ENCODE results near the gene TBC1D5. TPM values are rescaled to one million over a fixed set of nuclear protein-coding genes. Genes with fewer than 3 reads are reported as not detected.

The TBC1D5 gene
- total and polyA plus RNA-seq, 2 of the 4 experiments (the other 2 are of a cell fraction) = 16.4 to 57.0 TPM

DNA sequence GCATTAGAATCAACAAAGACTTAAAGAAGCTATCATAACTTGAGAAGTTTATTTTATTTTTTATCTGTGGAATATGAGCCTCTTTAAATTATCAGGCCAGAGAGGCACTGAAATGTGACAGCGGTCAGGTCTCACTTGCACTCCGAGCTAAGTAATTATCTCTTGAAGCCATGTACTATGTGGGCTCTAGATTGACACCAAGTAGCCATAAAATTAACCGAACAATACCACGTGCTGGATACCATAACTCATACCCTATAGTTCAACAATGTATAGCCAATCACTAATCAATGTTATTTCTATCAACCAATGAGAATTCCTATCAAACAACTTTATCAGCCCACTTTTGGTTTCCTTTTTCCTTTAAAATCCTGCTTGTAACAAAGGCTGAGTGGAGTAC lies 299.3 kb downstream of the TBC1D5 start:
- H3K56ac ChIP-seq (ENCODE audit: extremely low read depth, insufficient read depth, low read length) = no peak overlapping the region
- CTCF ChIA-PET = no interaction called here
- no peak overlapping the region for H3K9ac ChIP-seq (ENCODE audit: low read depth, low read length)
- no peaks in the 10 kb centered on the region for H3K9me3 ChIP-seq (ENCODE audit: control insufficient read depth, insufficient read depth, low read length)
- no peak overlapping the region for H2AFZ ChIP-seq (replicated peaks; ENCODE audit: low read length, poor library complexity)
- no peak overlapping the region for H2AK9ac ChIP-seq (replicated peaks; ENCODE audit: low read depth, low read length, poor library complexity)
- BruUV-seq (replicated peaks) = no TSS peak
- no peak overlapping the region for H3K18ac ChIP-seq (ENCODE audit: low read depth, low read length)
- H3K14ac ChIP-seq (replicated peaks; ENCODE audit: low read depth, low read length) = no peak overlapping the region
- intact Hi-C loops (cut with micrococcal nuclease) = no loop called here
- H4K91ac ChIP-seq (ENCODE audit: insufficient read depth, low read depth, low read length) = no peak overlapping the region
- no peaks in the 10 kb centered on the region for H3K36me3 ChIP-seq (ENCODE audit: control insufficient read depth, insufficient read depth, low read length)
- no peaks in the 10 kb centered on the region for H3K9me1 ChIP-seq (ENCODE audit: insufficient read depth, low read length)
- no peak overlapping the region for H3K23ac ChIP-seq (ENCODE audit: low read depth, low read length)
- no peak overlapping the region for H3K27ac ChIP-seq (ENCODE audit: insufficient read depth, low read length)
- H2AK5ac ChIP-seq (ENCODE audit: low read depth, low read length) = no peak overlapping the region
- no peak overlapping the region for H2BK5ac ChIP-seq (ENCODE audit: low read depth, low read length, poor library complexity, severe bottlenecking)
- H3K4me2 ChIP-seq (ENCODE audit: low read depth, low read length) = no peak overlapping the region
- no peak overlapping the region for H3K4me3 ChIP-seq (ENCODE audit: insufficient read depth, low read depth, low read length)
- H2BK20ac ChIP-seq (ENCODE audit: low read depth, low read length) = no peak overlapping the region
- dilution Hi-C loops (cut with HindIII; ENCODE audit: low sequenced_read_pairs, unreplicated experiment) = no loop called here
- WGBS, 2 experiments (ENCODE audit: extremely low coverage in 2 of 2, insufficient read length in 1 of 2) = 100% methylated on average over 1 of the region's 4 CpGs; no CpG with 5 or more reads in 1 of the 2 experiments
- H2BK15ac ChIP-seq (ENCODE audit: low read depth, low read length) = no peak overlapping the region
- no peaks in the 10 kb centered on the region for H3K4me1 ChIP-seq (ENCODE audit: control insufficient read depth, insufficient read depth, low read length)
- no peaks in the 10 kb centered on the region for H3K27me3 ChIP-seq (ENCODE audit: control insufficient read depth, insufficient read depth, low read length)
- in situ Hi-C loops (cut with MboI; ENCODE audit: low sequenced_read_pairs) = no loop called here
- H2BK120ac ChIP-seq (ENCODE audit: low read depth, low read length) = no peak overlapping the region
- no peak overlapping the region for H3K4ac ChIP-seq (ENCODE audit: low read depth, low read length)
- H3K79me1 ChIP-seq (ENCODE audit: low read depth in 1 of 2, low read length in 2 of 2) = no peaks in the 10 kb centered on the region
- DNase-seq (no peak), ATAC-seq (ENCODE audit: low read depth) (no peak)
- no peak for TF ChIP-seq RAD21 (IDR thresholded peaks at IDR 0.05; ENCODE audit: low read length)
- TF ChIP-seq, protein P1, sequence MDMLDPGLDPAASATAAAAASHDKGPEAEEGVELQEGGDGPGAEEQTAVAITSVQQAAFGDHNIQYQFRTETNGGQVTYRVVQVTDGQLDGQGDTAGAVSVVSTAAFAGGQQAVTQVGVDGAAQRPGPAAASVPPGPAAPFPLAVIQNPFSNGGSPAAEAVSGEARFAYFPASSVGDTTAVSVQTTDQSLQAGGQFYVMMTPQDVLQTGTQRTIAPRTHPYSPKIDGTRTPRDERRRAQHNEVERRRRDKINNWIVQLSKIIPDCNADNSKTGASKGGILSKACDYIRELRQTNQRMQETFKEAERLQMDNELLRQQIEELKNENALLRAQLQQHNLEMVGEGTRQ (IDR thresholded peaks at IDR 0.05; ENCODE audit: low read depth, low read length) = no peak
- TF ChIP-seq, protein P2, sequence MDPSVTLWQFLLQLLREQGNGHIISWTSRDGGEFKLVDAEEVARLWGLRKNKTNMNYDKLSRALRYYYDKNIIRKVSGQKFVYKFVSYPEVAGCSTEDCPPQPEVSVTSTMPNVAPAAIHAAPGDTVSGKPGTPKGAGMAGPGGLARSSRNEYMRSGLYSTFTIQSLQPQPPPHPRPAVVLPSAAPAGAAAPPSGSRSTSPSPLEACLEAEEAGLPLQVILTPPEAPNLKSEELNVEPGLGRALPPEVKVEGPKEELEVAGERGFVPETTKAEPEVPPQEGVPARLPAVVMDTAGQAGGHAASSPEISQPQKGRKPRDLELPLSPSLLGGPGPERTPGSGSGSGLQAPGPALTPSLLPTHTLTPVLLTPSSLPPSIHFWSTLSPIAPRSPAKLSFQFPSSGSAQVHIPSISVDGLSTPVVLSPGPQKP (IDR thresholded peaks at IDR 0.05; ENCODE audit: borderline replicate concordance, low read depth, low read length) = no peak
- no peak for TF ChIP-seq CHD1 (IDR thresholded peaks at IDR 0.05; ENCODE audit: low read depth, low read length)
- TF ChIP-seq POLR2A (IDR thresholded peaks at IDR 0.05; ENCODE audit: low read depth, low read length) = no peak
- H4K5ac ChIP-seq (ENCODE audit: low read depth, low read length) = no peak overlapping the region
- no peak overlapping the region for H4K8ac ChIP-seq (ENCODE audit: low read depth in 2 of 2, low read length in 2 of 2)
- no peaks in the 10 kb centered on the region for H4K20me1 ChIP-seq (ENCODE audit: insufficient read depth, low read length)
- POLR2A ChIA-PET (ENCODE audit: unreplicated experiment) = no interaction called here

Measured in IMR-90 (cell line).